Stimulated activated CD4-positive, alpha-beta T cell treated with anti-CD3 and anti-CD28 coated beads, Interleukin-1b, Interleukin-23, amount 100 ng/mL, for 1 hour (primary cell): ENCODE data around the gene NAT9.
A peak's percentile ranks its signal among the peaks of the same experiment; 100 is the strongest.

Experiments
- DNase-seq, 2 donors: peaks; one replicate each; pipeline ENCODE4 v3.0.0-alpha.2; 2020; ENCODE audit warnings: low read depth in 2 of 2

NAT9 gene

GRCh38 chr17:74779948-74780400, 3.8 kb upstream of the NAT9 start:
- DNase-seq, result peak in 1 of 2 donors; percentile 11

GRCh38 chr17:74779501-74779900, 3.4 kb upstream of the NAT9 start:
- no peak for DNase-seq

GRCh38 chr17:74778960-74779359, 2.8 kb upstream of the NAT9 start:
- DNase-seq, result no peak

- no peak for DNase-seq
Observed at GRCh38 chr17:74777901-74778515, 1.9 kb upstream of the NAT9 start.

GRCh38 chr17:74776990-74777389, 845 bp upstream of the NAT9 start:
- no peak for DNase-seq

GRCh38 chr17:74775409-74776043, 619 bp downstream of the NAT9 start:
- DNase-seq, result no peak

- no peak for DNase-seq
Observed at GRCh38 chr17:74773871-74774286, 2.3 kb downstream of the NAT9 start.

- no peak for DNase-seq
Observed at GRCh38 chr17:74773414-74773813, 2.7 kb downstream of the NAT9 start.

- DNase-seq, result no peak
Observed at GRCh38 chr17:74772053-74772452, 4.1 kb downstream of the NAT9 start.

- DNase-seq, result no peak
Observed at GRCh38 chr17:74771319-74771914, 4.7 kb downstream of the NAT9 start.

GRCh38 chr17:74770498-74771318, 5.4 kb downstream of the NAT9 start:
- DNase-seq, result peak; percentile 49

GRCh38 chr17:74769856-74770497, 6.2 kb downstream of the NAT9 start:
- DNase-seq, result no peak

- DNase-seq, result no peak
Observed at GRCh38 chr17:74769266-74769855, 6.8 kb downstream of the NAT9 start.

GRCh38 chr17:74768763-74769114, 7.4 kb downstream of the NAT9 start:
- DNase-seq, result no peak

- no peak for DNase-seq
Observed at GRCh38 chr17:74768069-74768762, 7.9 kb downstream of the NAT9 start.

GRCh38 chr17:74767111-74767516, 9.0 kb downstream of the NAT9 start:
- DNase-seq, result no peak

- DNase-seq, result no peak
Observed at GRCh38 chr17:74766413-74766812, 9.7 kb downstream of the NAT9 start.

- no peak for DNase-seq
Observed at GRCh38 chr17:74764751-74765286, 11.3 kb downstream of the NAT9 start.

GRCh38 chr17:74763565-74764387, 12.4 kb downstream of the NAT9 start:
- no peak for DNase-seq

- no peak for DNase-seq
Observed at GRCh38 chr17:74761931-74762330, 14.2 kb downstream of the NAT9 start.
